ENCODE measurements around the gene RNF151. TPM values are rescaled to one million over a fixed set of nuclear protein-coding genes. Genes with fewer than 3 reads are reported as not detected.
A peak's percentile ranks its signal among the peaks of the same experiment; 100 is the strongest.

The RNF151 gene
- not detected for total RNA-seq
- polyA plus RNA-seq (ENCODE audit: insufficient read depth, low read depth, low replicate concordance) = not detected
- long read RNA-seq, donor 1 = 0 reads
- long read RNA-seq, donor 2 = 0 reads
- long read RNA-seq, donor 3 = 0 reads
- long read RNA-seq, donor 4, partial matches to known transcripts = 0 of 1 reads
- long read RNA-seq, donor 4, other reads (novel, unspliced or antisense) = 0 of 1 reads
- long read RNA-seq, donor 5 = 0 reads
- long read RNA-seq, donor 6 = 0 reads
- long read RNA-seq, donor 7 = 0 reads
- long read RNA-seq, donor 8 = 0 reads
- long read RNA-seq, donor 9 = 0 reads
- long read RNA-seq, donor 10 = 0 reads

GRCh38 chr16:1966460-1966859, at the start of gene RNF151:
TSS of gene RNF151 (plus strand) at chr16:1966856. CDS start at chr16:1966882, 26 bp downstream.
- DNase-seq (no peak), FAIRE-seq (no peak)
- Histone ChIP-seq H3K27ac (ENCODE audit: low read depth in 2 of 2, low read length in 2 of 2) (no peak within 1 kb of the TSS), H3K4me3 (ENCODE audit: low read length in 3 of 3) (peak within 1 kb of the TSS in 2 of 3 donors; percentile 76 to 86), H3K9ac (ENCODE audit: low read length in 3 of 3) (peak within 1 kb of the TSS in 1 of 3 donors; percentile 93), H3K36me3 (ENCODE audit: control insufficient read depth in 2 of 3, insufficient read depth in 3 of 3, low read length in 3 of 3) (peaks cover 0 to 2% (median 0%) of the 10 kb centered on the region in 3 donors), H3K4me1 (ENCODE audit: control insufficient read depth in 2 of 3, insufficient read depth in 2 of 3, low read depth in 1 of 3, low read length in 3 of 3) (peaks cover 0 to 15% (median 12%) of the 10 kb centered on the region in 3 donors), H3K27me3 (ENCODE audit: control insufficient read depth, insufficient read depth, low read length) (no peaks in the 10 kb centered on the region), H3K9me3 (ENCODE audit: control insufficient read depth in 2 of 3, insufficient read depth in 1 of 3, low read length in 3 of 3) (no peaks in the 10 kb centered on the region)
- TF ChIP-seq, protein P1, sequence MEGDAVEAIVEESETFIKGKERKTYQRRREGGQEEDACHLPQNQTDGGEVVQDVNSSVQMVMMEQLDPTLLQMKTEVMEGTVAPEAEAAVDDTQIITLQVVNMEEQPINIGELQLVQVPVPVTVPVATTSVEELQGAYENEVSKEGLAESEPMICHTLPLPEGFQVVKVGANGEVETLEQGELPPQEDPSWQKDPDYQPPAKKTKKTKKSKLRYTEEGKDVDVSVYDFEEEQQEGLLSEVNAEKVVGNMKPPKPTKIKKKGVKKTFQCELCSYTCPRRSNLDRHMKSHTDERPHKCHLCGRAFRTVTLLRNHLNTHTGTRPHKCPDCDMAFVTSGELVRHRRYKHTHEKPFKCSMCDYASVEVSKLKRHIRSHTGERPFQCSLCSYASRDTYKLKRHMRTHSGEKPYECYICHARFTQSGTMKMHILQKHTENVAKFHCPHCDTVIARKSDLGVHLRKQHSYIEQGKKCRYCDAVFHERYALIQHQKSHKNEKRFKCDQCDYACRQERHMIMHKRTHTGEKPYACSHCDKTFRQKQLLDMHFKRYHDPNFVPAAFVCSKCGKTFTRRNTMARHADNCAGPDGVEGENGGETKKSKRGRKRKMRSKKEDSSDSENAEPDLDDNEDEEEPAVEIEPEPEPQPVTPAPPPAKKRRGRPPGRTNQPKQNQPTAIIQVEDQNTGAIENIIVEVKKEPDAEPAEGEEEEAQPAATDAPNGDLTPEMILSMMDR (IDR thresholded peaks at IDR 0.05; ENCODE audit: borderline replicate concordance, extremely low read depth, insufficient read depth) = no peak
- intact Hi-C loops (cut with DNase I) = no loop called here

DNA sequence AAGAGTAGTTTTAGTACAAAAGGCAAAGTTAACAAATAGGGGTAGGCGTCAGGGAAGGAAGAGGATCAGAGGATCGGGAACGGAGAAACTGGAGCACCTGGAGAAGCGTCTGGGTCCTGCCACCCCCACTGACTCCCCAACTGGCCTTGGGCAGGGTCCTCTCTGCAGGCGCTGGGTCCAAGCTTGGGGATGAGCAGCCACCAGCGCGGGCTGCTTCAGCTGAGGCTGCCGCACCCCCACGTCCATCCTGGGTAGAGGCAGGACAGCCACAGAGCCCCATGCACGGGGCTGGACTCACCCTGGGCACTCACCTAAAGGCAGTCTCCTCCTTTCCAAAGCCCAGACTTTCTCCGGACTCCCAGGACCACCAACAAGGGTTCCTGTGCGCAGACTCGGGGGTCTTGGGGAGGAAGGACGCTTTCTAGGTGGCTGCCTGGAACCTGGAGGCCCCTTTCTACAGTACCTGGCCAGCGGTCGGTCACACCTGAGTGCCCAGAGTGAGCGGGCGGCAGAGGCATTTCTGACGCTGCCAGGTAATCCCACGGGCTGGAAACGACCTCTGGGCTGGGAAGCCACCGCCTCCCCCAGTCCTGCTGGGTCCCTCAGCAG, 49.5 kb upstream of the RNF151 start:
- TF ChIP-seq, protein P1 (IDR thresholded peaks at IDR 0.05; ENCODE audit: borderline replicate concordance, extremely low read depth, insufficient read depth) = no peak
- peak in 2 of 5 donors; percentile 62 to 63 for DNase-seq
- Histone ChIP-seq H3K27ac (ENCODE audit: low read depth in 2 of 2, low read length in 2 of 2) (no peak overlapping the region), H3K4me1 (ENCODE audit: control insufficient read depth in 2 of 3, insufficient read depth in 2 of 3, low read depth in 1 of 3, low read length in 3 of 3) (no peaks in the 10 kb centered on the region), H3K27me3 (ENCODE audit: control insufficient read depth, insufficient read depth, low read length) (peaks cover 30% of the 10 kb centered on the region), H3K9me3 (ENCODE audit: control insufficient read depth in 2 of 3, insufficient read depth in 1 of 3, low read length in 3 of 3) (no peaks in the 10 kb centered on the region), H3K36me3 (ENCODE audit: control insufficient read depth in 2 of 3, insufficient read depth in 3 of 3, low read length in 3 of 3) (no peaks in the 10 kb centered on the region), H3K4me3 (ENCODE audit: low read length in 3 of 3) (no peak overlapping the region), H3K9ac (ENCODE audit: low read length in 3 of 3) (no peak overlapping the region)
- no peak for FAIRE-seq
- intact Hi-C loops (cut with DNase I) = no loop called here

- Histone ChIP-seq H3K27me3 (ENCODE audit: control insufficient read depth, insufficient read depth, low read length) (peaks cover 32% of the 10 kb centered on the region), H3K36me3 (ENCODE audit: control insufficient read depth in 2 of 3, insufficient read depth in 3 of 3, low read length in 3 of 3) (no peaks in the 10 kb centered on the region), H3K9me3 (ENCODE audit: control insufficient read depth in 2 of 3, insufficient read depth in 1 of 3, low read length in 3 of 3) (no peaks in the 10 kb centered on the region), H3K4me3 (ENCODE audit: low read length in 3 of 3) (no peak overlapping the region), H3K9ac (ENCODE audit: low read length in 3 of 3) (no peak overlapping the region), H3K27ac (ENCODE audit: low read depth in 2 of 2, low read length in 2 of 2) (no peak overlapping the region), H3K4me1 (ENCODE audit: control insufficient read depth in 2 of 3, insufficient read depth in 2 of 3, low read depth in 1 of 3, low read length in 3 of 3) (no peaks in the 10 kb centered on the region)
- FAIRE-seq (no peak), DNase-seq (peak in 1 of 5 donors; percentile 47)
- intact Hi-C loops (cut with DNase I) = no loop called here
- TF ChIP-seq, protein P1 (IDR thresholded peaks at IDR 0.05; ENCODE audit: borderline replicate concordance, extremely low read depth, insufficient read depth) = no peak
Measured at GRCh38 chr16:1917665-1918350, 48.8 kb upstream of the RNF151 start.
